ENCODE results near the gene INPP4A. TPM values are rescaled to one million over a fixed set of nuclear protein-coding genes. Genes with fewer than 3 reads are reported as not detected.
A peak's percentile ranks its signal among the peaks of the same experiment; 100 is the strongest.

Gene INPP4A
- total RNA-seq, 4 donors from 2014 or later: 30.2 to 45.1 (median 37.8) TPM

GRCh38 chr2:98511981-98512380 is 67.3 kb downstream of the INPP4A start:
- no peak overlapping the region for H3K27ac ChIP-seq
- H3K4me1 ChIP-seq: peaks cover 6 to 66% (median 28%) of the 10 kb centered on the region in 3 donors
- ATAC-seq: no peak
- TF ChIP-seq POLR2A (IDR thresholded peaks at IDR 0.05) (no peak), EP300 (IDR thresholded peaks at IDR 0.05) (no peak), CTCF (IDR thresholded peaks at IDR 0.05) (no peak), POLR2AphosphoS5 (IDR thresholded peaks at IDR 0.05) (no peak)
- no peak overlapping the region for H3K4me3 ChIP-seq
- H3K36me3 ChIP-seq: no peaks in the 10 kb centered on the region
- WGBS, 2 donors (ENCODE audit: low coverage in 1 of 2): 100% methylated on average over 1 of the region's 3 CpGs
- no peaks in the 10 kb centered on the region for H3K9me3 ChIP-seq
- no peaks in the 10 kb centered on the region for H3K27me3 ChIP-seq

- no peak overlapping the region for H3K4me3 ChIP-seq
- ATAC-seq: no peak
- 82 to 90% methylated on average over 2 to 3 of the region's 5 CpGs for WGBS, 2 donors (ENCODE audit: low coverage in 1 of 2)
- TF ChIP-seq POLR2AphosphoS5 (IDR thresholded peaks at IDR 0.05) (no peak), EP300 (IDR thresholded peaks at IDR 0.05) (no peak), CTCF (IDR thresholded peaks at IDR 0.05) (no peak), POLR2A (IDR thresholded peaks at IDR 0.05) (no peak)
- H3K27ac ChIP-seq: no peak overlapping the region
- H3K27me3 ChIP-seq: no peaks in the 10 kb centered on the region
- no peaks in the 10 kb centered on the region for H3K9me3 ChIP-seq
- H3K36me3 ChIP-seq: no peaks in the 10 kb centered on the region
- H3K4me1 ChIP-seq: peaks cover 6 to 66% (median 25%) of the 10 kb centered on the region in 3 donors
Observed at GRCh38 chr2:98512699-98513098, 68.0 kb downstream of the INPP4A start.

GRCh38 chr2:98514096-98514639 is 69.5 kb downstream of the INPP4A start:
- TF ChIP-seq EP300 (IDR thresholded peaks at IDR 0.05): no peak
- no peak for TF ChIP-seq POLR2AphosphoS5 (IDR thresholded peaks at IDR 0.05)
- TF ChIP-seq CTCF (IDR thresholded peaks at IDR 0.05): no peak
- no peak for TF ChIP-seq POLR2A (IDR thresholded peaks at IDR 0.05)
- no peak for ATAC-seq
- Histone ChIP-seq H3K27ac (peak overlapping the region in 1 of 4 donors; percentile 74), H3K4me3 (no peak overlapping the region), H3K27me3 (no peaks in the 10 kb centered on the region), H3K4me1 (peaks cover 0 to 66% (median 12%) of the 10 kb centered on the region in 3 donors), H3K9me3 (no peaks in the 10 kb centered on the region), H3K36me3 (peaks cover 0 to under 1% of the 10 kb centered on the region in 2 donors)
- WGBS, 2 donors (ENCODE audit: low coverage in 1 of 2): 94% methylated on average over 2 of the region's 5 CpGs; no CpG with 5 or more reads in 1 of the 2 donors

- Histone ChIP-seq H3K27me3 (no peaks in the 10 kb centered on the region), H3K27ac (peak overlapping the region in 3 of 4 donors; percentile 57 to 74 (median 61)), H3K9me3 (no peaks in the 10 kb centered on the region), H3K4me3 (no peak overlapping the region), H3K36me3 (peaks cover 0 to 7% of the 10 kb centered on the region in 2 donors), H3K4me1 (peaks cover 0 to 66% (median 12%) of the 10 kb centered on the region in 3 donors)
- WGBS, 2 donors (ENCODE audit: low coverage in 1 of 2): 51 to 65% methylated on average over 4 of the region's 4 CpGs
- TF ChIP-seq EP300 (IDR thresholded peaks at IDR 0.05): no peak
- TF ChIP-seq CTCF (IDR thresholded peaks at IDR 0.05): no peak
- no peak for TF ChIP-seq POLR2A (IDR thresholded peaks at IDR 0.05)
- TF ChIP-seq POLR2AphosphoS5 (IDR thresholded peaks at IDR 0.05): no peak
- ATAC-seq: no peak
Observed at GRCh38 chr2:98514879-98515249, 70.2 kb downstream of the INPP4A start.
